ENCODE results near the gene XK. TPM values are rescaled to one million over a fixed set of nuclear protein-coding genes. Genes with fewer than 3 reads are reported as not detected.

XK gene
- total RNA-seq, 1 donor from 2014 or later: 7.4 TPM

DNA sequence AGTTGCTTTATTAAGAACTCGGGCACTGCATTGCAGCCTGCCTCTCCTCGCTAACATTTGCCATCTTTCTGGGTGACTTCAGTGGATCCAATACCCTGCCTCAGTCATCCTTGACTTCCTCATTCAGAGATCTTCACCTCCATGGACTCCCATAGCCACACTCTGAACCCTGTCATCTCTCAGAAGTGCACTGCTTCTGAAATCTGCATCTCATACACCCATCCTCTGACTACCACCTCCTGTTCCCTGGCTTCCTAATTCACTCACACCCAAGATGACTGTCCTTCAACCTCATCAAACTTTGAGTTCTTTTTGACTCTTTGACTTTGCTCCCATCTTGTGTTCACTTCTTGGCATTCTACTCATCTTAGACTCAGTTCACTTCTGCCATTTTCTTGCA is 68.9 kb downstream of the XK start:
- Mint-ChIP-seq H3K4me3 (ENCODE audit: unreplicated experiment) (no peak overlapping the region), H3K9me3 (ENCODE audit: unreplicated experiment) (no peaks in the 10 kb centered on the region)
- TF ChIP-seq, protein P1, sequence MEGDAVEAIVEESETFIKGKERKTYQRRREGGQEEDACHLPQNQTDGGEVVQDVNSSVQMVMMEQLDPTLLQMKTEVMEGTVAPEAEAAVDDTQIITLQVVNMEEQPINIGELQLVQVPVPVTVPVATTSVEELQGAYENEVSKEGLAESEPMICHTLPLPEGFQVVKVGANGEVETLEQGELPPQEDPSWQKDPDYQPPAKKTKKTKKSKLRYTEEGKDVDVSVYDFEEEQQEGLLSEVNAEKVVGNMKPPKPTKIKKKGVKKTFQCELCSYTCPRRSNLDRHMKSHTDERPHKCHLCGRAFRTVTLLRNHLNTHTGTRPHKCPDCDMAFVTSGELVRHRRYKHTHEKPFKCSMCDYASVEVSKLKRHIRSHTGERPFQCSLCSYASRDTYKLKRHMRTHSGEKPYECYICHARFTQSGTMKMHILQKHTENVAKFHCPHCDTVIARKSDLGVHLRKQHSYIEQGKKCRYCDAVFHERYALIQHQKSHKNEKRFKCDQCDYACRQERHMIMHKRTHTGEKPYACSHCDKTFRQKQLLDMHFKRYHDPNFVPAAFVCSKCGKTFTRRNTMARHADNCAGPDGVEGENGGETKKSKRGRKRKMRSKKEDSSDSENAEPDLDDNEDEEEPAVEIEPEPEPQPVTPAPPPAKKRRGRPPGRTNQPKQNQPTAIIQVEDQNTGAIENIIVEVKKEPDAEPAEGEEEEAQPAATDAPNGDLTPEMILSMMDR (IDR thresholded peaks at IDR 0.05; ENCODE audit: partially characterized antibody, unreplicated experiment): no peak

DNA sequence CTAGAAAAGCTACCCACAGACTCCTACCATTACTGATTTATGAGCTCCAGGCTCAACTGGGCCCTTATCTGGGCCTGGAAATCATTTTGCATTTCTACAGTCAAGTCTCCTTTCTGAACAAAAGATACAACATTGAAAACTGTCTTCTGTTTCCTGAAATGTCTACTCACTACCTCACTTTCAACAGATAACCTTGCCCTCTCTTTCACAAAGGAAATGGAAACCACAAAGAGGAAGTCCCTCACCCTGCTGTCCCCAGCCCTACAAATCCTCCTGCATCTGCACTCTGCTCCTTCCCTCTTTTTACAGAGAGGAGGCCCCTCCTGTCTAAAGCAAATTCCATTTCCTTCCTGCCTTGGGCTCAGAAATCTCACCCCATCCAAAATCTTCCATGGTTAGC is 69.4 kb downstream of the XK start:
- Mint-ChIP-seq H3K4me3 (ENCODE audit: unreplicated experiment) (no peak overlapping the region), H3K27me3 (ENCODE audit: unreplicated experiment) (no peaks in the 10 kb centered on the region), H3K9me3 (ENCODE audit: unreplicated experiment) (no peaks in the 10 kb centered on the region), H3K4me1 (ENCODE audit: low read depth, unreplicated experiment) (no peaks in the 10 kb centered on the region), H3K27ac (ENCODE audit: unreplicated experiment) (no peak overlapping the region), H3K36me3 (ENCODE audit: unreplicated experiment) (peaks cover 4% of the 10 kb centered on the region)
- DNase-seq: no peak
- TF ChIP-seq, protein P1 (IDR thresholded peaks at IDR 0.05; ENCODE audit: partially characterized antibody, unreplicated experiment): no peak

More for the DNA sequence above, 68.9 kb downstream of the XK start:
- Mint-ChIP-seq H3K27ac (ENCODE audit: unreplicated experiment) (no peak overlapping the region), H3K27me3 (ENCODE audit: unreplicated experiment) (no peaks in the 10 kb centered on the region), H3K4me1 (ENCODE audit: low read depth, unreplicated experiment) (no peaks in the 10 kb centered on the region), H3K36me3 (ENCODE audit: unreplicated experiment) (peaks cover 4% of the 10 kb centered on the region)
- no peak for DNase-seq

DNA sequence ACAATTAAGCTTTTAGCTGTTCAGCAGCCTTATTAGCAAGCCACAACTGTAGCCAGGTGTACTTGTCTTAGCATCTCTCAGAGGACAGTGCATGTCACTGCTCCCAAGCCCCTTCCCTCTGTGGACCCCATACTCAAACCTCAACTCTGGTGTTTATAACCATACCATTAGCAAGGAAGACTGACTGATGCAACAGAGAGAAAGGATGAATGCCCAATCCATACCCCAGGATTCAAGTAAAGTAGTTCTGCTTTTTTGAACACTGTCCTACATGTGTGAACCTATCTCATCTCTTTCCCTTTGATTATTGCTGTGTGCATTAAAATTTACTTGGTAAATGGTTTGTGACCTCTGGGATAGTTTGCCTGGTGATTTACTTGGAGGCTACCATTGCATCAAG is 71.5 kb downstream of the XK start:
- Mint-ChIP-seq H3K9me3 (ENCODE audit: unreplicated experiment) (no peaks in the 10 kb centered on the region), H3K4me3 (ENCODE audit: unreplicated experiment) (no peak overlapping the region), H3K27ac (ENCODE audit: unreplicated experiment) (no peak overlapping the region), H3K36me3 (ENCODE audit: unreplicated experiment) (peaks cover 4% of the 10 kb centered on the region), H3K27me3 (ENCODE audit: unreplicated experiment) (no peaks in the 10 kb centered on the region), H3K4me1 (ENCODE audit: low read depth, unreplicated experiment) (no peaks in the 10 kb centered on the region)
- DNase-seq: no peak
- TF ChIP-seq, protein P1 (IDR thresholded peaks at IDR 0.05; ENCODE audit: partially characterized antibody, unreplicated experiment): no peak

DNA sequence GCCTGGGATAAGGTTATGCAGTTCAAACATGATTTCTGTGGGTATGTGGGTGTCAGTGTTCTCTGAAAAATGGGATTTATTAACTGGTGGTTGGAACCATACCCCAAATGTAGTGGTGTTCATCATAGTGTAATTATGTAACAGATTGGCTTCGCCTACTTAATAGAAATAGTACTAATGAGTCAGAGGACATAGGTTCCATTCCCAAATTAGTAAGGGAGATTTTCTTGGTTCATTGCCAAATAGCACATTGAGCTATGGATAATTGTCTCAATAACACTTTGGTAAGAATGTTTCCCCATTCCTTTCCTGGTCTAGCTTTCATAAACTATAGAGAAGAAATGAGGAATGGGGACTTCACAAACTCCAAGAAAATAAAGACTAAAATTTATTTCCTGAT is 73.8 kb downstream of the XK start:
- DNase-seq: no peak
- TF ChIP-seq, protein P1 (IDR thresholded peaks at IDR 0.05; ENCODE audit: partially characterized antibody, unreplicated experiment): no peak
- no peak overlapping the region for H3K4me3 Mint-ChIP-seq (ENCODE audit: unreplicated experiment)
- no peaks in the 10 kb centered on the region for H3K9me3 Mint-ChIP-seq (ENCODE audit: unreplicated experiment)
- no peak overlapping the region for H3K27ac Mint-ChIP-seq (ENCODE audit: unreplicated experiment)
- H3K27me3 Mint-ChIP-seq (ENCODE audit: unreplicated experiment): no peaks in the 10 kb centered on the region
- peaks cover 4% of the 10 kb centered on the region for H3K36me3 Mint-ChIP-seq (ENCODE audit: unreplicated experiment)
- no peaks in the 10 kb centered on the region for H3K4me1 Mint-ChIP-seq (ENCODE audit: low read depth, unreplicated experiment)

DNA sequence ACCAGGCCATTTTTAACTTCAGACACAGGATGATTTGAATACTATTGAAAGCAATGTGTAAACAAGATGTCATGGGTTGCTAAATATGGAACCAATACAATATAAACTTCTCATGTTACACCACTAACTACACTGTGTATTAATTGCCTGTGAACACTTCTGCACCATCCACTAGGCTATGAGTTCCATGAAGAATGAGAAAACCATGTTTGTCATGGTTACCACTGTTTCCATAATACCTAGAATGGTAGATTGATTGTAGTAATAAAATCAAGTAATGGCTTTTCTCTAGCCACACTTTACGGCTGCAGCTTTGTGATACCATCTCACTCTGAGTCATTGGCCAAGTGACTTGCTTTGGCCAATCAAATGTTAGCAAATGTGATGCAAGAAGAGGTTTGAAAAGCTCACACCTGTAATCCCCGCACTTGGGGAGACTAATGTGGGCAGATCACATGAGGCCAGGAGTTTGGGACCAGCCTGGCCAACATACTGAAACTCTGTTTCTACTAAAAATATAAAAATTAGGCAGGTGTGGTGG is 74.4 kb downstream of the XK start:
- no peak overlapping the region for H3K27ac Mint-ChIP-seq (ENCODE audit: unreplicated experiment)
- TF ChIP-seq, protein P1 (IDR thresholded peaks at IDR 0.05; ENCODE audit: partially characterized antibody, unreplicated experiment): no peak
- no peaks in the 10 kb centered on the region for H3K27me3 Mint-ChIP-seq (ENCODE audit: unreplicated experiment)
- peaks cover 4% of the 10 kb centered on the region for H3K36me3 Mint-ChIP-seq (ENCODE audit: unreplicated experiment)
- DNase-seq: no peak
- H3K4me3 Mint-ChIP-seq (ENCODE audit: unreplicated experiment): no peak overlapping the region
- H3K9me3 Mint-ChIP-seq (ENCODE audit: unreplicated experiment): no peaks in the 10 kb centered on the region
- H3K4me1 Mint-ChIP-seq (ENCODE audit: low read depth, unreplicated experiment): no peaks in the 10 kb centered on the region

Measured in glutamatergic neuron (in vitro differentiated cells).